ENCODE measurements around the gene LZTFL1. TPM values are rescaled to one million over a fixed set of nuclear protein-coding genes. Genes with fewer than 3 reads are reported as not detected.

Gene LZTFL1
- total and polyA plus RNA-seq, 2 experiments from 2014 or later: 6.3 to 13.9 TPM

- TF ChIP-seq ETS1 (IDR thresholded peaks at IDR 0.05) (no peak), NANOG (IDR thresholded peaks at IDR 0.05; ENCODE audit: borderline replicate concordance) (no peak)
These were observed 531 bp downstream of the LZTFL1 start (continued) for GRCh38 chr3:45841420-45841756.

GRCh38 chr3:45838466-45838865 lies 3.5 kb downstream of the LZTFL1 start:
- Histone ChIP-seq H3K79me2 (replicated peaks; ENCODE audit: insufficient read depth) (no peaks in the 10 kb centered on the region), H2AFZ (no peak overlapping the region), H3F3A (replicated peaks; ENCODE audit: low read depth) (no peaks in the 10 kb centered on the region), H4K20me1 (replicated peaks; ENCODE audit: insufficient read depth) (no peaks in the 10 kb centered on the region), H3K4me2 (no peak overlapping the region), H3K4me1 (ENCODE audit: insufficient read depth) (no peaks in the 10 kb centered on the region), H3K36me3 (ENCODE audit: insufficient read depth) (no peaks in the 10 kb centered on the region), H3K9me2 (ENCODE audit: insufficient read depth) (peaks cover 10% of the 10 kb centered on the region; the same call in 1 of the 2 replicates), H3K27ac (ENCODE audit: low read depth) (no peak overlapping the region), H3K4me3 (no peak overlapping the region), H3K27me3 (ENCODE audit: insufficient read depth) (peaks cover 9% of the 10 kb centered on the region; the same call in 1 of the 2 replicates)
- H3K27me3 Mint-ChIP-seq (ENCODE audit: insufficient read depth, low read depth, poor library complexity): peaks cover 2% of the 10 kb centered on the region
- no peaks in the 10 kb centered on the region for H3K36me3 Mint-ChIP-seq (ENCODE audit: low read depth)
- H3K4me1 Mint-ChIP-seq: peaks cover 3% of the 10 kb centered on the region; the same call in 2 of the 3 replicates
- H3K27ac Mint-ChIP-seq: no peak overlapping the region
- ATAC-seq (no peak), DNase-seq (ENCODE audit: low spot score) (no peak)
- no peaks in the 10 kb centered on the region for H3K9me3 Mint-ChIP-seq
- no peak overlapping the region for H3K4me3 Mint-ChIP-seq
- no peak for TF ChIP-seq CREB1 (CRISPR knock-in tag; IDR thresholded peaks at IDR 0.05; ENCODE audit: low read depth)
- no peak for TF ChIP-seq REST (IDR thresholded peaks at IDR 0.05; ENCODE audit: unreplicated experiment)
- no peak for TF ChIP-seq EZH2 (IDR thresholded peaks at IDR 0.05; ENCODE audit: low read depth, unreplicated experiment)
- TF ChIP-seq STAT1 (IDR thresholded peaks at IDR 0.05; ENCODE audit: unreplicated experiment): no peak
- no peak for TF ChIP-seq JUNB (IDR thresholded peaks at IDR 0.05; ENCODE audit: unreplicated experiment)
- TF ChIP-seq CTCF (conservative IDR thresholded peaks at IDR 0.05; ENCODE audit: low read depth in 2 of 2): no peak
- TF ChIP-seq EZH2phosphoT487 (IDR thresholded peaks at IDR 0.05; ENCODE audit: unreplicated experiment): no peak
- TF ChIP-seq ZNF114 (CRISPR knock-in tag; IDR thresholded peaks at IDR 0.05): no peak
- no peak for TF ChIP-seq POLR2AphosphoS5 (IDR thresholded peaks at IDR 0.05; ENCODE audit: low read depth)
- TF ChIP-seq ZNF331 (CRISPR knock-in tag; IDR thresholded peaks at IDR 0.05; ENCODE audit: low read depth): no peak
- no peak for TF ChIP-seq ZNF462 (CRISPR knock-in tag; IDR thresholded peaks at IDR 0.05)
- no peak for TF ChIP-seq NANOG (IDR thresholded peaks at IDR 0.05; ENCODE audit: borderline replicate concordance)

All from GM23338 (cell line).